Measurements from ENCODE around the gene PAPLN.

PAPLN gene

GRCh38 chr14:73251516-73252215, 14.4 kb downstream of the PAPLN start:
- Histone ChIP-seq H3K9ac (ENCODE audit: low read length) (no peak overlapping the region), H3K4me3 (ENCODE audit: low read length) (no peak overlapping the region), H3K36me3 (ENCODE audit: control insufficient read depth, insufficient read depth, low read length) (no peaks in the 10 kb centered on the region), H3K27me3 (ENCODE audit: control insufficient read depth, insufficient read depth, low read length) (no peaks in the 10 kb centered on the region), H3K27ac (ENCODE audit: low read depth, low read length) (no peak overlapping the region), H3K4me1 (ENCODE audit: control insufficient read depth, insufficient read depth, low read length) (no peaks in the 10 kb centered on the region)

GRCh38 chr14:73252491-73253322, 15.4 kb downstream of the PAPLN start:
- Histone ChIP-seq H3K4me1 (ENCODE audit: control insufficient read depth, insufficient read depth, low read length) (no peaks in the 10 kb centered on the region), H3K9ac (ENCODE audit: low read length) (no peak overlapping the region), H3K36me3 (ENCODE audit: control insufficient read depth, insufficient read depth, low read length) (no peaks in the 10 kb centered on the region), H3K27me3 (ENCODE audit: control insufficient read depth, insufficient read depth, low read length) (no peaks in the 10 kb centered on the region), H3K27ac (ENCODE audit: low read depth, low read length) (no peak overlapping the region), H3K4me3 (ENCODE audit: low read length) (no peak overlapping the region)

GRCh38 chr14:73253323-73253610, 16.0 kb downstream of the PAPLN start:
- H3K4me1 ChIP-seq (ENCODE audit: control insufficient read depth, insufficient read depth, low read length): no peaks in the 10 kb centered on the region
- no peaks in the 10 kb centered on the region for H3K36me3 ChIP-seq (ENCODE audit: control insufficient read depth, insufficient read depth, low read length)
- H3K4me3 ChIP-seq (ENCODE audit: low read length): no peak overlapping the region
- no peak overlapping the region for H3K9ac ChIP-seq (ENCODE audit: low read length)
- H3K27ac ChIP-seq (ENCODE audit: low read depth, low read length): no peak overlapping the region
- no peaks in the 10 kb centered on the region for H3K27me3 ChIP-seq (ENCODE audit: control insufficient read depth, insufficient read depth, low read length)

- no peaks in the 10 kb centered on the region for H3K36me3 ChIP-seq (ENCODE audit: control insufficient read depth, insufficient read depth, low read length)
- H3K4me3 ChIP-seq (ENCODE audit: low read length): no peak overlapping the region
- no peaks in the 10 kb centered on the region for H3K27me3 ChIP-seq (ENCODE audit: control insufficient read depth, insufficient read depth, low read length)
- no peaks in the 10 kb centered on the region for H3K4me1 ChIP-seq (ENCODE audit: control insufficient read depth, insufficient read depth, low read length)
- H3K9ac ChIP-seq (ENCODE audit: low read length): no peak overlapping the region
- H3K27ac ChIP-seq (ENCODE audit: low read depth, low read length): no peak overlapping the region
Observed at GRCh38 chr14:73253721-73254120, 16.4 kb downstream of the PAPLN start.

GRCh38 chr14:73254247-73255004, 17.1 kb downstream of the PAPLN start:
- Histone ChIP-seq H3K9ac (ENCODE audit: low read length) (no peak overlapping the region), H3K4me1 (ENCODE audit: control insufficient read depth, insufficient read depth, low read length) (no peaks in the 10 kb centered on the region), H3K4me3 (ENCODE audit: low read length) (no peak overlapping the region), H3K36me3 (ENCODE audit: control insufficient read depth, insufficient read depth, low read length) (no peaks in the 10 kb centered on the region), H3K27ac (ENCODE audit: low read depth, low read length) (no peak overlapping the region), H3K27me3 (ENCODE audit: control insufficient read depth, insufficient read depth, low read length) (no peaks in the 10 kb centered on the region)

- no peaks in the 10 kb centered on the region for H3K36me3 ChIP-seq (ENCODE audit: control insufficient read depth, insufficient read depth, low read length)
- no peak overlapping the region for H3K9ac ChIP-seq (ENCODE audit: low read length)
- no peaks in the 10 kb centered on the region for H3K27me3 ChIP-seq (ENCODE audit: control insufficient read depth, insufficient read depth, low read length)
- no peak overlapping the region for H3K27ac ChIP-seq (ENCODE audit: low read depth, low read length)
- H3K4me1 ChIP-seq (ENCODE audit: control insufficient read depth, insufficient read depth, low read length): no peaks in the 10 kb centered on the region
- no peak overlapping the region for H3K4me3 ChIP-seq (ENCODE audit: low read length)
Observed at GRCh38 chr14:73255005-73255400, 17.7 kb downstream of the PAPLN start.

- Histone ChIP-seq H3K9ac (ENCODE audit: low read length) (no peak overlapping the region), H3K4me3 (ENCODE audit: low read length) (no peak overlapping the region), H3K27me3 (ENCODE audit: control insufficient read depth, insufficient read depth, low read length) (no peaks in the 10 kb centered on the region), H3K27ac (ENCODE audit: low read depth, low read length) (no peak overlapping the region), H3K4me1 (ENCODE audit: control insufficient read depth, insufficient read depth, low read length) (no peaks in the 10 kb centered on the region), H3K36me3 (ENCODE audit: control insufficient read depth, insufficient read depth, low read length) (no peaks in the 10 kb centered on the region)
Observed at GRCh38 chr14:73255693-73256225, 18.5 kb downstream of the PAPLN start.

- no peak overlapping the region for H3K4me3 ChIP-seq (ENCODE audit: low read length)
- H3K36me3 ChIP-seq (ENCODE audit: control insufficient read depth, insufficient read depth, low read length): no peaks in the 10 kb centered on the region
- no peaks in the 10 kb centered on the region for H3K4me1 ChIP-seq (ENCODE audit: control insufficient read depth, insufficient read depth, low read length)
Observed at GRCh38 chr14:73258076-73258475, 20.8 kb downstream of the PAPLN start.

GRCh38 chr14:73258845-73259611, 21.7 kb downstream of the PAPLN start:
- no peak overlapping the region for H3K27ac ChIP-seq (ENCODE audit: low read depth, low read length)
- H3K27me3 ChIP-seq (ENCODE audit: control insufficient read depth, insufficient read depth, low read length): no peaks in the 10 kb centered on the region
- H3K4me3 ChIP-seq (ENCODE audit: low read length): no peak overlapping the region
- H3K36me3 ChIP-seq (ENCODE audit: control insufficient read depth, insufficient read depth, low read length): no peaks in the 10 kb centered on the region
- H3K4me1 ChIP-seq (ENCODE audit: control insufficient read depth, insufficient read depth, low read length): no peaks in the 10 kb centered on the region
- H3K9ac ChIP-seq (ENCODE audit: low read length): no peak overlapping the region

More at GRCh38 chr14:73258076-73258475, 20.8 kb downstream of the PAPLN start:
- Histone ChIP-seq H3K27me3 (ENCODE audit: control insufficient read depth, insufficient read depth, low read length) (no peaks in the 10 kb centered on the region), H3K9ac (ENCODE audit: low read length) (no peak overlapping the region), H3K27ac (ENCODE audit: low read depth, low read length) (no peak overlapping the region)

GRCh38 chr14:73259837-73260236, 22.5 kb downstream of the PAPLN start:
- Histone ChIP-seq H3K27ac (ENCODE audit: low read depth, low read length) (no peak overlapping the region), H3K4me3 (ENCODE audit: low read length) (no peak overlapping the region), H3K9ac (ENCODE audit: low read length) (no peak overlapping the region), H3K27me3 (ENCODE audit: control insufficient read depth, insufficient read depth, low read length) (no peaks in the 10 kb centered on the region), H3K36me3 (ENCODE audit: control insufficient read depth, insufficient read depth, low read length) (no peaks in the 10 kb centered on the region), H3K4me1 (ENCODE audit: control insufficient read depth, insufficient read depth, low read length) (no peaks in the 10 kb centered on the region)

GRCh38 chr14:73260574-73260973, 23.3 kb downstream of the PAPLN start:
- Histone ChIP-seq H3K27me3 (ENCODE audit: control insufficient read depth, insufficient read depth, low read length) (no peaks in the 10 kb centered on the region), H3K4me3 (ENCODE audit: low read length) (no peak overlapping the region), H3K4me1 (ENCODE audit: control insufficient read depth, insufficient read depth, low read length) (no peaks in the 10 kb centered on the region), H3K9ac (ENCODE audit: low read length) (no peak overlapping the region), H3K36me3 (ENCODE audit: control insufficient read depth, insufficient read depth, low read length) (no peaks in the 10 kb centered on the region), H3K27ac (ENCODE audit: low read depth, low read length) (no peak overlapping the region)

- Histone ChIP-seq H3K4me3 (ENCODE audit: low read length) (no peak overlapping the region), H3K4me1 (ENCODE audit: control insufficient read depth, insufficient read depth, low read length) (no peaks in the 10 kb centered on the region), H3K9ac (ENCODE audit: low read length) (no peak overlapping the region), H3K27ac (ENCODE audit: low read depth, low read length) (no peak overlapping the region), H3K27me3 (ENCODE audit: control insufficient read depth, insufficient read depth, low read length) (no peaks in the 10 kb centered on the region), H3K36me3 (ENCODE audit: control insufficient read depth, insufficient read depth, low read length) (no peaks in the 10 kb centered on the region)
Observed at GRCh38 chr14:73261075-73261474, 23.8 kb downstream of the PAPLN start.
